Muscle of back (tissue), 11 donors: Measurements from ENCODE around the gene TMPRSS9. TPM values are rescaled to one million over a fixed set of nuclear protein-coding genes. Genes with fewer than 3 reads are reported as not detected.
A peak's percentile ranks its signal among the peaks of the same experiment; 100 is the strongest.

ENCODE experiments used
- DNase-seq, 3 donors: peaks; one replicate each; pipeline versions ENCODE4 v3.0.0 to v3.0.0-alpha.2; 2013
- polyA plus RNA-seq, 10 donors: library from polyadenylated mRNA; unstranded; fragments of 120-200 nt; gene quantifications; one replicate each; pipeline ENCODE4 v1.2.1, GENCODE V29; 2013; ENCODE audit not compliant: insufficient read length in 10 of 10

TMPRSS9 gene
- polyA plus RNA-seq, 10 donors: 0.11 to 0.64 (median 0.17) TPM

DNA sequence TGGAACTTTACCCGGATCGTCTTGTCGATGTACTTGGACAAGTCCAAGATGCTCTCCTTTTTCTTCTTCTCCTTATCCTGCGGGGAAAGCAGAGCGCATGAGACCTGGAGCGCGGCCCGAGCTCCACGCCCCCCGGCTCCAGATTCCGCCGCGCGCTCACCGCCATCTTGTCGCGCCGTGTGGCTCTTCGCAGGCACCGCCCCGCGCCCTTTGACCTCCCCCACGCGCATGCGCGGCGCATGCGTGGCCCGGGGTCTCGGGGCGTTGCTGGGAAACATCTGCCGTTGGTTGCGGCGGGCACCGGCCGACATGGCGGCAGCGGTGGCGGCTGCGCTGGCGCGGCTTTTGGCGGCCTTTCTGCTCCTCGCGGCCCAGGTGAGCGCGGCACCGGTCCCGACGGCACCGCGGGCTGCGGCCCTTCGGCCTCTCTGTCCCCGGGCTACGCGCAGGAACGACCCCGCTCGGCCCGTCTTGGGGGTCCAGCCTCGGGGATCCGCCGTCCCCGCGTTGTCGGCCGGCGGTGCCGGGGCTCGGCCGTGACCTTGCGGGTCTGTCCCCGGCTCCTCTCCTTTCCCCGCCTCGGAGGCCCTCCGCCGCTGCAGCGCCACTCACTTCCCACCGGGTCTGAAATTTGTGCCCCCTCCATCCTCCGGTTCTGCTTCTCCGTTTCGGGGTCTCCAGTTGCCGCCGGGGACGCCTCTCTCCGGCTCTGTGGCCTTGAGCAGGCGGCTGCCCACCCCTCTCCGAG lies 31.5 kb upstream of the TMPRSS9 start, which contains the start of the genes LSM7 and SPPL2B:
Gene LSM7 (minus strand): TSS at position 186 of the 748 bp plus-strand sequence. CDS start 20 bp downstream, at position 166.
Gene SPPL2B (plus strand): TSS at position 284 of the 748 bp plus-strand sequence. CDS start 26 bp downstream, at position 310.
- peak; percentile 90 to 97 (median 96) for DNase-seq

GRCh38 chr19:2329149-2329478 lies 31.0 kb upstream of the TMPRSS9 start:
- no peak for DNase-seq

DNA sequence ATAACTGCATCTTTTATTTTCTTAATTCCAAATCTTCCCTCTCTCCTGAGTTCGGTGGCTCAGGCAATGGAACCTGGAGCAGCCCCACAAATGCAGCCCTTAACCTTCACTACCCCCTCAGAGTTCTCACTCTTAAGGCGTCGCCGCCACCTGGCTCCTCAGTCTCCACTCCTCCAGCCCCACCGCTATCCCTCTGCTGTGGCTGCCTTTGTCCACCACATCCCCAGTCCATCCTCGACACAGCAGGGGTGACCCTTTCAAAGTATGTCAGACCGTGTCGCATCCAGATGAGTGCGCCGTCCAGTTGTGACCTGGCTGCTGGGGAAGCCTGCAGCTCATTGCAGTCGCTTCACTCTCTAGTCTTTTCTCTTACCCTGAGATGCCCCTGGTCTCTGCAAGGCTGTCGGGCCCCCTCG lies 30.6 kb upstream of the TMPRSS9 start:
- DNase-seq: no peak

DNA sequence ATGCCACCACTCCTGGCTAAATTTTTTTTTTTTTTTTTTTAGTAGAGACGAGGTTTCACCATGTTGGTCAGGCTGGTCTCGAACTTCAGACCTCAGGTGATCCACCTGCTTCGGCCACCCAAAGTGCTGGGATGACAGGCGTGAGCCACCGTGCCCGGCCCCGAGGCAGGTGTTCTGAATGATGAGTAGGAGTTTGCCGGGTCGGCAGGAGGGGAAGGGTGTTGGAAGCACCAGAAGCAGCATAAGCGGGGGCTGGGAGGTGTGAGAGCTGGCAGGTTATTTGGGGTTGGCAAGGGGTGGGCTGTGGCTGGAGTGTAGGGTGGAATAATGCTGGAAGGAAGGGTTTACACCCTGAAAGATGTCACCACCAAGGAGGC lies 29.8 kb upstream of the TMPRSS9 start:
- no peak for DNase-seq

- DNase-seq: no peak
Observed at GRCh38 chr19:2330632-2331284, 29.3 kb upstream of the TMPRSS9 start.

DNA sequence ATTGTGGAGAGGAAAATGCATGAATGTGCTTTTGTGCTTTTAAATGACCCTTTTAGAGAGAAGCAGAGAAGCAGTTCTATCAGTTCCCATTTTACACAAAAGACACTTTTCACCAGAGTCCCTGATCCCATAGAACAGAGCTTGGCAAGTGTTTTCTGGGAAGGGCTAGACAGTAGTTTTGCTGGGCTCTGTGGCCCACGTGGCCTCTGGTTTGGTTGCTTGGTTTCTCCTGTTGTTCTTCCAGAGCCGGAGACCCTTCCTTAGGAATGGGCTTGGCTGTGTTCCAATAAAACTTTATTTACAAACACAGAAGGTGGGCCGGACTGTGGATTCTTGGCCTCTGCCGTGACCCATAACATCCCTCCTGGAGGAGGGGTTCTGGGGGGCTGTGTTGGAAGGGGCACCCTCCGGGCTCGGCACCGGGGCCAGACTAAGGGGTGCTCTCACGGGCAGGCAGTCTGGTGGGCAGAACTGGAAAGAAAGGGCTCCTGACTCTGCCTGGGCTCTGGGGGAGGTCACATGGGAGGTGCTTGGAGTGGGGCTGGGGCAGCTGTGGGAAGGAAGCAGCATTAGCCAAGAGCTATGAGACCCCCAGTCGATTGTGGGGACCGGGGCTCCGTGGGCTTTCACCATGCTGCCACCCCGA lies 28.3 kb upstream of the TMPRSS9 start:
- no peak for DNase-seq

- peak in 1 of 3 donors; percentile 55 for DNase-seq
Observed at GRCh38 chr19:2332341-2333026, 27.6 kb upstream of the TMPRSS9 start.

- peak in 2 of 3 donors; percentile 33 to 53 for DNase-seq
Observed at GRCh38 chr19:2333027-2333806, 26.8 kb upstream of the TMPRSS9 start.

- no peak for DNase-seq
Observed at GRCh38 chr19:2333807-2334211, 26.3 kb upstream of the TMPRSS9 start.

GRCh38 chr19:2334426-2334825 lies 25.6 kb upstream of the TMPRSS9 start:
- no peak for DNase-seq

- no peak for DNase-seq
Observed at GRCh38 chr19:2334986-2335846, 24.8 kb upstream of the TMPRSS9 start.

GRCh38 chr19:2335848-2336247 lies 24.2 kb upstream of the TMPRSS9 start:
- DNase-seq: no peak

DNA sequence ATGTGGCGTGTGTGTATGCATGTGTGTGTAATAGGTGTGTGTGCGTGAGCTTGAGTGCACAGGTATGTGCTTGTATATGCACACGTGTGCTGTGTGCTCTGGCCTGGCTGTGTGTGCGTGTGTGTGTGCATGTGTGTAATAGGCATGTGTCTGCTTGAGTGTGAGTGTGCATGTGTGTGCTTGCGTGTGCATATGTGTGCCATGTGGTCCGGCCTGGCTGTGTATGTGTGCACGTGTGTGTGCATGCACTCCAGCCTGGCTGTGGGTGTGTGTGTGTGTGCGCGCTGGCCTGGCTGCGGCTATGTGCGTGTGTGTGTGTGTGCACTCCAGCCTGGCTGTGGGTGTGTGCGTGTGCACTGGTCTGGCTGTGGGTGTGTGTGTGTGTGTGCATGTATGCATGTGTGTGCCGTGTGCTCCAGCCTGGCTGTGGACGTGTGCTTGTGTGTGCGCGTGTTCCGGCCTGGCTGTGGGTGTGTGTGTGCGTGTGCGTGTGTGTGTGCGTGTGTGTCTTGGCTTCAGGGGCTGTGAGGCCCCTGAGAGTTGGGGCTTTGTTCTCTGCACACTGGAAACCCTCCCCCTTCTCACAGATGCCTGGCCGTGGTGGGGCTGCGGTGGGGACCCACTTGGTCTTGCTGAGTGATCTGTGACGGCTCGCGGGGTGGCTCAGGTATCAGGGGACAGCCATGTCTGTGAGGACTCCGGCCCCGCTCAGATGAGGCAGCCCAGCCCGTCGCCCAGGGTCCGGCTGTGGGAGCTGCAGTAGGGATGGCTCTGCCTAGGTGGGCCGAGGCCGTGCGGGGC lies 23.3 kb upstream of the TMPRSS9 start:
- DNase-seq: no peak

DNA sequence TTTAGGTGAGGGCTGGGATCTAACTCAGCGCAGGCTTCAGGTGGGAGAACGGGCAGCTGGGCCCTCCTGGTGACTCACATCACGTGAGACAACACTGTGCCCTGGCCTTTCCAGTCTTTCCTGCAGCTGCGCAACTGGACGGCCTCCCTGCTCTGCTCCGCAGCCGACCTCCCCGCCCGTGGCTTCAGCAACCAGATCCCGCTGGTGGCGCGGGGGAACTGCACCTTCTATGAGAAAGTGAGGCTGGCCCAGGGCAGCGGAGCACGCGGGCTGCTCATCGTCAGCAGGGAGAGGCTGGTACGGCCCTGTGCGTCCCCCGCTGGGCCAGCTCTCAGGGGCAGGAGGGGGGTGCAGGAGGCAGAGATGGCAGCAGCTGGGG lies 22.7 kb upstream of the TMPRSS9 start:
- DNase-seq: peak; percentile 50 to 88 (median 62)

DNA sequence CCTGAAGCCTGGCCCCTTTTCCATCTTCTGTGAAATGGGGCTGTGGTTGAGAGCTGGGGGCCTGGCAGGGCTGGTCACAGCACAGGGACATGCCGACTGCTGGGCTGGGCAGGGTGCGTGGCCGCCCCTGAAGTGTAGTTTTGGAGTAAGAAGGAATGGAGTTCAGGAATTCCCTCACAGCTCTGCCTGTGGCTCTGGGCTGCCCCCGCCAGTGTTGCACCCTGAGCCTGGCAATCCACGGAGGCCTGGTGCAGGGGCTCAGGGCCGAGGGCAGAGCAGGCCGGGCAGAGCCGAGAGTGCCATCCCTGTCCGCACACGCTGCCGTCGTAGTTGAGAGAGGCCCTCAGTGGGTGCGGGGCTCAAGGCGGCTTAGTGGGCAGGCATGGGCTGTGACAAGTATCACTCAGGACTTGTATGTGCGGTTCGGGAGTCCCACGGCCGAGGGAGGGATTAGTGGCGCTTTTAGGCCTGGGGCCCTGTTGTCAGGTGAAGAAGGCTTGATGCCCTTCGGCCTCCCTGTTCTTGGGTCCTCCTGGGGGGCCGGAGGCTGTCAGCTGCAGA lies 21.9 kb upstream of the TMPRSS9 start:
- DNase-seq: no peak

GRCh38 chr19:2338751-2339643 lies 21.1 kb upstream of the TMPRSS9 start:
- DNase-seq: no peak

- no peak for DNase-seq
Observed at GRCh38 chr19:2339644-2340310, 20.3 kb upstream of the TMPRSS9 start.
